Right lobe of liver (tissue), 6 donors: ENCODE data around the gene USP37. TPM values are rescaled to one million over a fixed set of nuclear protein-coding genes. Genes with fewer than 3 reads are reported as not detected.
A peak's percentile ranks its signal among the peaks of the same experiment; 100 is the strongest.

Source experiments
- ATAC-seq, 4 donors: fragments of 200-7000 bp; cut with Tn5 transposase; one replicate each; pipeline ENCODE4 v1.9.1; 2020; ENCODE audit warnings: mild to moderate bottlenecking in 4 of 4, moderate library complexity in 4 of 4
- DNase-seq, 3 donors: peaks; one replicate each; pipeline ENCODE4 v3.0.0-alpha.2; 2020
- H3K27ac ChIP-seq, 3 donors: fragments of 200-600 bp; one replicate each; pipeline ENCODE4 v1.8.0; 2022
- H3K27me3 ChIP-seq, 2 donors: fragments of 200-600 bp; one replicate each; pipeline ENCODE4 v1.8.0; 2022
- H3K36me3 ChIP-seq, 4 donors: fragments of 200-600 bp; sonication (generic) in 1 of 4; one replicate each; pipeline versions ENCODE4 v1.5.1 to v1.8.0; 2017 to 2022; ENCODE audit warnings: control low read depth in 1 of 4
- H3K4me1 ChIP-seq, 4 donors: fragments of 200-600 bp; sonication (generic) in 1 of 4; one replicate each; pipeline versions ENCODE4 v1.5.1 to v1.8.0; 2017 to 2022; ENCODE audit warnings: control low read depth in 1 of 4
- H3K4me3 ChIP-seq, 3 donors: fragments of 200-600 bp; one replicate each; pipeline ENCODE4 v1.8.0; 2022
- H3K9me3 ChIP-seq, 4 donors: fragments of 200-600 bp; sonication (generic) in 1 of 4; one replicate each; pipeline versions ENCODE4 v1.5.1 to v1.8.0; 2017 to 2022; ENCODE audit warnings: control low read depth in 1 of 4
- POLR2A ChIP-seq: fragments of 450-650 bp; IDR thresholded peaks from one replicate; pipeline ENCODE4 v1.6.1; 2017; ENCODE audit warnings: antibody characterized with exemption, mild to moderate bottlenecking
- WGBS: methylation state at CpG from one replicate; pipeline ENCODE4 v1.1.6; 2018; ENCODE audit warnings: low coverage, low lambda C conversion rate; ENCODE audit not compliant: insufficient coverage; ENCODE audit errors: missing lambda C conversion rate; 5-methylcytosine and 5-hydroxymethylcytosine counted together
- intact Hi-C, 2 donors: fragments of 100-400 bp; cut with DNase I; formaldehyde crosslinking; loops; one replicate each; pipeline versions ENCODE4 v1.11.2 to v1.14.1; 2022
- total RNA-seq, 6 experiments: library from RNA; depleted of rRNA in 2 of 6; stranded (reverse); fragments of >200 nt in 2 of 6; fragmentation: NEBNext Ultra II Directional in 3 of 6; extraction: Animal tissue kit (Norgen Biotek cat#: 25700) in 3 of 6; gene quantifications; one replicate each; pipeline versions ENCODE4 v1.1.0 to v1.2.4, GENCODE V29; 2016 to 2023
- TF ChIP-seq, protein P1 (sequence below), 4 donors: fragments of 200-600 bp in 3 of 4; fragments of 450-650 bp in 1 of 4; IDR thresholded peaks; one replicate each; pipeline versions ENCODE4 v1.5.1 to v1.8.0; 2016 to 2022; ENCODE audit warnings: antibody characterized with exemption in 4 of 4, mild to moderate bottlenecking in 2 of 4
- donor health status: DM: no; HTN: yes; CAD: no.
- donor health status: DM: no; HTN: no; CAD: no.
- donor health status: DM: no; HTN: no; CAD: no.
- donor health status: DM: no; HTN: yes; CAD: no.
- donor health status: DM: no; HTN: yes; CAD: no.

The USP37 gene
- total RNA-seq, 6 experiments from 2014 or later = 4.8 to 8.9 (median 6.7) TPM

DNA sequence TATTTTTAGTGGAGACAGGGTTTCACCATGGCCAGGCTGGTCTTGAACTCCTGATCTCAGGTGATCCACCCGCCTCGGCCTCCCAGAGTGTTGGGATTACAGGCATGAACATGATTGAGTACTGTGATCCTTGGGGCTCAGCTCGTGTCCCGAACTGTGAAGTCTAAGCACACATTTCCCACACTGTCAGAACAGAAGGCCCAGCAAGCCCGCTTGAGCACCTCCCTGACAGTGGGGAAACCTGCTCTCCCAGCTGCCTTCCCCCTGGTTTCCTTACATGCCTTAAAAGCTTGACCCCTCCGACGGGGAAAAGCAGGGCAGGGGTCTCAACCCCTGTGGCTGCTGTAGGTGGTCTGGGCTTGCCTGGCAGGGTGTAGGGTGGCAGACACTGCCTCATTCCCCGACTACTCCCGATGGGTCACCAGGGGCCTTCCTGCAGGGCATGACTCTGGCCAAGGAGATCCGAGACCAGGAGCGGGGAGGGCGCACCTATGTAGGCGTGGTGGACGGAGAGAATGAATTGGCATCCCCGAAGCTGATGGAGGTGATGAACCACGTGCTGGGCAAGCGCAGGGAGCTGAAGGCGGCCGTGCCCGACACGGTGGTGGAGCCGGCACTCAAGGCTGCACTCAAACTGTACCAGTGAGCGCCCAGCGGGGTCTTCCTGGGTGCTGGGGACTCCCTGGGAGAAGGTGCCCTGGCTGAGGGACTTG is 139.1 kb downstream of the USP37 start:
- 85% methylated on average over 5 of the region's 24 CpGs for WGBS
- Histone ChIP-seq H3K4me1 (no peaks in the 10 kb centered on the region), H3K36me3 (peaks cover 0 to 18% (median 6%) of the 10 kb centered on the region in 4 donors), H3K9me3 (no peaks in the 10 kb centered on the region), H3K4me3 (no peak overlapping the region), H3K27me3 (no peaks in the 10 kb centered on the region), H3K27ac (no peak overlapping the region)
- DNase-seq (peak in 1 of 3 donors; percentile 38), ATAC-seq (no peak)
- TF ChIP-seq, protein P1, sequence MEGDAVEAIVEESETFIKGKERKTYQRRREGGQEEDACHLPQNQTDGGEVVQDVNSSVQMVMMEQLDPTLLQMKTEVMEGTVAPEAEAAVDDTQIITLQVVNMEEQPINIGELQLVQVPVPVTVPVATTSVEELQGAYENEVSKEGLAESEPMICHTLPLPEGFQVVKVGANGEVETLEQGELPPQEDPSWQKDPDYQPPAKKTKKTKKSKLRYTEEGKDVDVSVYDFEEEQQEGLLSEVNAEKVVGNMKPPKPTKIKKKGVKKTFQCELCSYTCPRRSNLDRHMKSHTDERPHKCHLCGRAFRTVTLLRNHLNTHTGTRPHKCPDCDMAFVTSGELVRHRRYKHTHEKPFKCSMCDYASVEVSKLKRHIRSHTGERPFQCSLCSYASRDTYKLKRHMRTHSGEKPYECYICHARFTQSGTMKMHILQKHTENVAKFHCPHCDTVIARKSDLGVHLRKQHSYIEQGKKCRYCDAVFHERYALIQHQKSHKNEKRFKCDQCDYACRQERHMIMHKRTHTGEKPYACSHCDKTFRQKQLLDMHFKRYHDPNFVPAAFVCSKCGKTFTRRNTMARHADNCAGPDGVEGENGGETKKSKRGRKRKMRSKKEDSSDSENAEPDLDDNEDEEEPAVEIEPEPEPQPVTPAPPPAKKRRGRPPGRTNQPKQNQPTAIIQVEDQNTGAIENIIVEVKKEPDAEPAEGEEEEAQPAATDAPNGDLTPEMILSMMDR (IDR thresholded peaks at IDR 0.05) = no peak
- TF ChIP-seq POLR2A = no peak
- intact Hi-C loops = no loop called here

DNA sequence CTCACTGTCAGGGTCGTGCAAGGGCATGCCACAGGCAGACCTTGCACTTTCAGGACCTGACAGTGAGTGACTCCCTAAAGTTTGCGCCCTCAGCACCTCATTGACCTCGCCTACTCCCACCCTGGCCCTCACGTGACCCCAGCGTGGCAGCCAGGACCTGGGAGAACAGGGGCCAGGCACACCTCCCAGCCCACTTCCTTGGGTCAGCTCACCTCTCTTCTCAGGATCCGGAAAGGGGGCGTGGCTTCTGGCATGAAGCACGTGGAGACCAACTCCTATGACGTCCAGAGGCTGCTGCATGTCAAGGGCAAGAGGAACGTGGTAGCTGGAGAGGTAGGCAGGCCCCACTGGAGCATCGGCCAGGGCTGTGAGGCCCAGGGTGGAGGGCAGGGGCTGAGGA is 140.4 kb downstream of the USP37 start:
- H3K27me3 ChIP-seq = no peaks in the 10 kb centered on the region
- H3K9me3 ChIP-seq = no peaks in the 10 kb centered on the region
- TF ChIP-seq POLR2A = no peak
- TF ChIP-seq, protein P1 (IDR thresholded peaks at IDR 0.05) = no peak
- intact Hi-C loops = no loop called here
- H3K4me1 ChIP-seq = no peaks in the 10 kb centered on the region
- ATAC-seq = no peak
- H3K27ac ChIP-seq = no peak overlapping the region
- 34% methylated on average over 2 of the region's 11 CpGs for WGBS
- peaks cover 0 to 15% (median 6%) of the 10 kb centered on the region in 4 donors for H3K36me3 ChIP-seq
- DNase-seq = peak in 1 of 3 donors; percentile 41
- no peak overlapping the region for H3K4me3 ChIP-seq

DNA sequence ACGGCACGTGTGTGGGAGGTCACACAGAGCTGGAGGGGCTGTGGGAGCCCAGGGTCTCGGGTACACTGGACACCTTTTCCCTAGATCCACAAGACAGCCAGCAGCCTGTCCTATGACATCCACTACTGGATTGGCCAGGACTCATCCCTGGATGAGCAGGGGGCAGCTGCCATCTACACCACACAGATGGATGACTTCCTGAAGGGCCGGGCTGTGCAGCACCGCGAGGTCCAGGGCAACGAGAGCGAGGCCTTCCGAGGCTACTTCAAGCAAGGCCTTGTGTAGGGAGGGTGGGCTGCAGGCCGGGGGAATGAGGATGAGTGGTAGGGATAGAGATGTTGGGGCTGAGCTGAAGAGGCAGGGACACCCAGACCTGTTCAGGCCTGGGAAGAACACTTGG is 142.6 kb downstream of the USP37 start:
- Histone ChIP-seq H3K36me3 (peaks cover 0 to 15% (median 4%) of the 10 kb centered on the region in 4 donors), H3K4me1 (no peaks in the 10 kb centered on the region), H3K9me3 (no peaks in the 10 kb centered on the region), H3K4me3 (no peak overlapping the region), H3K27ac (no peak overlapping the region), H3K27me3 (no peaks in the 10 kb centered on the region)
- 73% methylated on average over 7 of the region's 10 CpGs for WGBS
- intact Hi-C loops = no loop called here
- no peak for TF ChIP-seq POLR2A
- TF ChIP-seq, protein P1 (IDR thresholded peaks at IDR 0.05) = no peak
- DNase-seq = peak in 1 of 3 donors; percentile 15
- ATAC-seq = no peak

DNA sequence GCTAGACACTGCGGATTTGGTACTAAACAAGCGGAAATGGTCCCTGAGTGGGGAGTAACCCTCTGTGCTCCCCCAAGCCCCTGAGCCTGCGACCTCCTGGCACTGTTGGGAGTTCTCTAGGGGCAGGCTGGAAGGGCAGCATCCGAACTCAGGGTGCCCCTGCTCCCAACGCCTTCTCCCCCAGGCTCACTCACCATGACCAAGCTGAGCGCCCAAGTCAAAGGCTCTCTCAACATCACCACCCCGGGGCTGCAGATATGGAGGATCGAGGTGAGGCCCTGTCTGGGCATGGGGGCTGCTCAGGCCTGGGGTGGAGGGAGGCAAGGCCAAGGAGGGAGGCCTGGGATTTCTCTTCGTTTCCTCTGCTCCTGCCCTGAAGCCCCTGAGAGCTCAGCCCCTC is 144.6 kb downstream of the USP37 start:
- Histone ChIP-seq H3K36me3 (peaks cover 0 to 6% (median 0%) of the 10 kb centered on the region in 4 donors), H3K4me3 (no peak overlapping the region), H3K4me1 (peaks cover 0 to 12% (median 0%) of the 10 kb centered on the region in 4 donors), H3K9me3 (no peaks in the 10 kb centered on the region), H3K27ac (no peak overlapping the region), H3K27me3 (no peaks in the 10 kb centered on the region)
- WGBS = 80% methylated on average over 5 of the region's 9 CpGs
- ATAC-seq = no peak
- TF ChIP-seq, protein P1 (IDR thresholded peaks at IDR 0.05) = no peak
- no peak for TF ChIP-seq POLR2A
- intact Hi-C loops = no loop called here
- DNase-seq = no peak
